ENCODE results near the gene SMKR1. TPM values are rescaled to one million over a fixed set of nuclear protein-coding genes. Genes with fewer than 3 reads are reported as not detected.

Gene SMKR1
- polyA plus RNA-seq, 1 donor (not counting 4 experiments of a cell fraction or from before 2014, with no cell fraction given), result 0.76 TPM

DNA sequence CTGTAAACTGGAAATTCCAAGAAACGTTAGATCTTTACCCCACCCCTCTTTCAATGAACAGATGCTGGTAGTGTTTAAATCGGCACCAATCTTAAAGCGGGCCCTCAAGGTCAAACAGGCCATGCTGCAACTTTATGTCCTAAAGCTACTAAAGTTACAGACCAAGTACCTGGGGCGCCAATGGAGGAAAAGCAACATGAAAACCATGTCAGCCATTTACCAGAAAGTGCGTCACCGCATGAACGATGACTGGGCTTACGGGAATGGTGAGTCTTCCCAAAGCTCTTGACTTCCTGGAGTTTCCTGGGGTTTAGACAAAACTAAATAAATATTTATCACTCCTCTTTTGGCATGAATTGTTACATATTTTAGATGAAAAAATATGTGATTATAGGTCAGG is 19.6 kb upstream of the SMKR1 start:
- DNase-seq (ENCODE audit: low read depth, low spot score) (no peak), FAIRE-seq (no peak)
- Histone ChIP-seq H3K27me3 (ENCODE audit: control insufficient read depth, extremely low read depth, insufficient read depth, low read length) (no peaks in the 10 kb centered on the region), H3K79me2 (ENCODE audit: control insufficient read depth, insufficient read depth, low read length) (no peaks in the 10 kb centered on the region), H3K9ac (ENCODE audit: control insufficient read depth, extremely low read depth, insufficient read depth, low read length) (no peak overlapping the region), H3K4me2 (ENCODE audit: control insufficient read depth, extremely low read depth, insufficient read depth, low read depth, low read length) (no peak overlapping the region), H2AFZ (ENCODE audit: control insufficient read depth, low read length) (no peak overlapping the region), H3K4me1 (ENCODE audit: control insufficient read depth, extremely low read depth, insufficient read depth, low read length) (no peaks in the 10 kb centered on the region), H3K9me1 (ENCODE audit: control insufficient read depth, extremely low read depth, insufficient read depth, low read length) (no peaks in the 10 kb centered on the region), H3K9me3 (ENCODE audit: control insufficient read depth, low read depth, low read length) (no peaks in the 10 kb centered on the region), H3K4me3 (ENCODE audit: control insufficient read depth in 2 of 3, extremely low read depth in 1 of 3, insufficient read depth in 2 of 3, low read depth in 1 of 3, low read length in 3 of 3) (no peak overlapping the region), H3K27ac (ENCODE audit: control insufficient read depth, insufficient read depth, low read length) (no peak overlapping the region), H3K36me3 (ENCODE audit: control insufficient read depth in 2 of 2, extremely low read depth in 1 of 2, insufficient read depth in 2 of 2, low read length in 2 of 2) (peaks cover 3 to 11% of the 10 kb centered on the region in 2 experiments), H4K20me1 (ENCODE audit: control insufficient read depth, extremely low read depth, insufficient read depth, low read length) (no peaks in the 10 kb centered on the region)
- dilution Hi-C loops (cut with MboI; ENCODE audit: extremely low pct_ligation_motif_present, low sequenced_read_pairs), result no loop called here
- no peak for TF ChIP-seq EZH2 (IDR thresholded peaks at IDR 0.05; ENCODE audit: low read length)
- TF ChIP-seq, protein P1, sequence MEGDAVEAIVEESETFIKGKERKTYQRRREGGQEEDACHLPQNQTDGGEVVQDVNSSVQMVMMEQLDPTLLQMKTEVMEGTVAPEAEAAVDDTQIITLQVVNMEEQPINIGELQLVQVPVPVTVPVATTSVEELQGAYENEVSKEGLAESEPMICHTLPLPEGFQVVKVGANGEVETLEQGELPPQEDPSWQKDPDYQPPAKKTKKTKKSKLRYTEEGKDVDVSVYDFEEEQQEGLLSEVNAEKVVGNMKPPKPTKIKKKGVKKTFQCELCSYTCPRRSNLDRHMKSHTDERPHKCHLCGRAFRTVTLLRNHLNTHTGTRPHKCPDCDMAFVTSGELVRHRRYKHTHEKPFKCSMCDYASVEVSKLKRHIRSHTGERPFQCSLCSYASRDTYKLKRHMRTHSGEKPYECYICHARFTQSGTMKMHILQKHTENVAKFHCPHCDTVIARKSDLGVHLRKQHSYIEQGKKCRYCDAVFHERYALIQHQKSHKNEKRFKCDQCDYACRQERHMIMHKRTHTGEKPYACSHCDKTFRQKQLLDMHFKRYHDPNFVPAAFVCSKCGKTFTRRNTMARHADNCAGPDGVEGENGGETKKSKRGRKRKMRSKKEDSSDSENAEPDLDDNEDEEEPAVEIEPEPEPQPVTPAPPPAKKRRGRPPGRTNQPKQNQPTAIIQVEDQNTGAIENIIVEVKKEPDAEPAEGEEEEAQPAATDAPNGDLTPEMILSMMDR (optimal IDR thresholded peaks at IDR 0.05 in 1 of 3, IDR thresholded peaks at IDR 0.05 in 1 of 3, conservative IDR thresholded peaks at IDR 0.05 in 1 of 3; ENCODE audit: extremely low read depth in 1 of 3, insufficient read depth in 2 of 3, low read length in 3 of 3), result no peak

DNA sequence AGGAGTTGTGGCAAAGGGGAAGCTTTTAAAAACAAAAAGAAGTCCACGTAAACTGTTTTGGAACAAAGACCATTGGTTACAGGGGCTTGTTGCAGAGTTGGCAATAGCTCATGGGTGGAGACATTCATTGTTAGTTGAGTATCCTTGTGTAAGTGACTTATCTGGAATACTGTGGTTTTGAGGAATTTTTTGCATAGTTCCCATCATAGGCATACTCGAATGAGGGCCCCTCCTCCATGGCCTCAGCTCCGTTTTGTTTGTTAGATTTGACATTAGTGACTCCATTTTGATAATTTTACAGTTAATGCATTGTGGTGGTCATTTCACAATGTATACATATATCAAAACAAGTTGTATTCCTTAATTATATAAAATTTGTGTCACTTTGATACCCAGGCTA is 12.8 kb upstream of the SMKR1 start:
- Histone ChIP-seq H3K9ac (ENCODE audit: control insufficient read depth, extremely low read depth, insufficient read depth, low read length) (no peak overlapping the region), H3K27me3 (ENCODE audit: control insufficient read depth, extremely low read depth, insufficient read depth, low read length) (no peaks in the 10 kb centered on the region), H3K36me3 (ENCODE audit: control insufficient read depth in 2 of 2, extremely low read depth in 1 of 2, insufficient read depth in 2 of 2, low read length in 2 of 2) (peaks cover 0 to 8% of the 10 kb centered on the region in 2 experiments), H2AFZ (ENCODE audit: control insufficient read depth, low read length) (no peak overlapping the region), H4K20me1 (ENCODE audit: control insufficient read depth, extremely low read depth, insufficient read depth, low read length) (no peaks in the 10 kb centered on the region), H3K9me1 (ENCODE audit: control insufficient read depth, extremely low read depth, insufficient read depth, low read length) (no peaks in the 10 kb centered on the region), H3K4me1 (ENCODE audit: control insufficient read depth, extremely low read depth, insufficient read depth, low read length) (no peaks in the 10 kb centered on the region), H3K4me3 (ENCODE audit: control insufficient read depth in 2 of 3, extremely low read depth in 1 of 3, insufficient read depth in 2 of 3, low read depth in 1 of 3, low read length in 3 of 3) (no peak overlapping the region), H3K27ac (ENCODE audit: control insufficient read depth, insufficient read depth, low read length) (no peak overlapping the region), H3K4me2 (ENCODE audit: control insufficient read depth, extremely low read depth, insufficient read depth, low read depth, low read length) (no peak overlapping the region), H3K9me3 (ENCODE audit: control insufficient read depth, low read depth, low read length) (no peaks in the 10 kb centered on the region), H3K79me2 (ENCODE audit: control insufficient read depth, insufficient read depth, low read length) (no peaks in the 10 kb centered on the region)
- DNase-seq (ENCODE audit: low read depth, low spot score) (no peak), FAIRE-seq (no peak)
- dilution Hi-C loops (cut with MboI; ENCODE audit: extremely low pct_ligation_motif_present, low sequenced_read_pairs), result no loop called here
- TF ChIP-seq EZH2 (IDR thresholded peaks at IDR 0.05; ENCODE audit: low read length), result no peak
- TF ChIP-seq, protein P1 (optimal IDR thresholded peaks at IDR 0.05 in 1 of 3, IDR thresholded peaks at IDR 0.05 in 1 of 3, conservative IDR thresholded peaks at IDR 0.05 in 1 of 3; ENCODE audit: extremely low read depth in 1 of 3, insufficient read depth in 2 of 3, low read length in 3 of 3), result no peak

Measured in keratinocyte (primary cell).